Testis (tissue), 3 donors: ENCODE results near the gene ABHD15. TPM values are rescaled to one million over a fixed set of nuclear protein-coding genes. Genes with fewer than 3 reads are reported as not detected.

Source experiments
- DNase-seq: peaks from one replicate; pipeline ENCODE4 v3.0.0-alpha.2; 2019
- H3K27ac ChIP-seq, 2 donors: fragments of 200-600 bp; sonication (generic); one replicate each; pipeline ENCODE4 v1.5.1; 2019
- H3K27me3 ChIP-seq: fragments of 200-600 bp; sonication (generic); one replicate; pipeline ENCODE4 v1.5.1; 2019
- H3K36me3 ChIP-seq: fragments of 200-600 bp; sonication (generic); one replicate; pipeline ENCODE4 v1.5.1; 2017; ENCODE audit warnings: low read depth; ENCODE audit errors: missing control alignments
- H3K4me1 ChIP-seq: fragments of 200-600 bp; sonication (generic); one replicate; pipeline ENCODE4 v1.5.1; 2019
- H3K4me3 ChIP-seq, 2 donors: fragments of 200-600 bp; sonication (generic); one replicate each; pipeline ENCODE4 v1.5.1; 2017 to 2019
- H3K9me3 ChIP-seq: fragments of 200-600 bp; sonication (generic); one replicate; pipeline ENCODE4 v1.5.1; 2017
- POLR2A ChIP-seq: fragments of 450-650 bp; IDR thresholded peaks from one replicate; pipeline ENCODE4 v1.6.1; 2017; ENCODE audit warnings: antibody characterized with exemption, mild to moderate bottlenecking, moderate library complexity
- WGBS, 2 donors: methylation state at CpG; one replicate each; pipeline ENCODE4 v1.1.5; 2018; 5-methylcytosine and 5-hydroxymethylcytosine counted together
- intact Hi-C: fragments of 100-400 bp; cut with DNase I; formaldehyde crosslinking; loops from one replicate; pipeline ENCODE4 v1.15.1; 2023; ENCODE audit warnings: low total_unique reads
- polyA plus RNA-seq: library from polyadenylated mRNA; stranded (reverse); fragments of 350-450 nt; fragmentation: Illumina TruSeq; extraction: RNeasy Lipid Tissue Mini Kit (QIAGEN cat#74804); gene quantifications from one replicate; pipeline ENCODE4 v1.2.3, GENCODE V29; 2014; ENCODE audit warnings: low read depth, low replicate concordance; ENCODE audit not compliant: insufficient read depth
- total RNA-seq, 2 donors: library from RNA; depleted of rRNA; stranded (reverse); fragments of >200 nt; gene quantifications; one replicate each; pipeline ENCODE4 v1.2.3, GENCODE V29; 2016
- TF ChIP-seq, protein P1 (sequence below), 3 experiments: fragments of 450-650 bp in 2 of 3; fragments of 200-600 bp in 1 of 3; sonication (generic) in 1 of 3; IDR thresholded peaks; one replicate each; pipeline ENCODE4 v1.5.1; 2016 to 2019; ENCODE audit warnings: antibody characterized with exemption in 3 of 3, mild to moderate bottlenecking in 2 of 3, moderate library complexity in 1 of 3

ABHD15 gene
- total and polyA plus RNA-seq, 3 donors from 2014 or later: 4.5 to 7.1 (median 5.7) TPM

DNA sequence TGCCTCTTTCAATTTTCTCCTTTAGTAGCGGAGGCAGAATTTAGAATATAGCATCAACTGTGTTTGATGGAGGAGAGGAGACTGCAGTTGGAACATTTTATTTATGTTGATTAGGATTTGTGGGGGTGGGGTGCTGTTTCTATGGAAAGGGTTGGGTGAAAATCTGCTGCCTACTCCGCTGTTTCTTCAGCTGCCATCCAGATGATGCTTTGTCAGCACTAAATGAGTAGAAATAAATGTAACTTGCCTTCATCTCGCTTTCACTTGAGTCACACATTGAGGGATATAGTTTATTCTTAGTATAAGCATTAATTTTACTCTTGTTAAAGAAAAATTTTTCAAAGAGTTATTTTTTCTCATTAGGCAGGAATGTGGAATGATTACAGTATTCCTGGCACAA, 42.1 kb downstream of the ABHD15 start:
- 97% methylated on average over 3 of the region's 3 CpGs for WGBS, 2 donors
- no peaks in the 10 kb centered on the region for H3K9me3 ChIP-seq
- H3K36me3 ChIP-seq: no peaks in the 10 kb centered on the region
- no peak overlapping the region for H3K27ac ChIP-seq
- DNase-seq: no peak
- no peaks in the 10 kb centered on the region for H3K27me3 ChIP-seq
- no peaks in the 10 kb centered on the region for H3K4me1 ChIP-seq
- intact Hi-C loops: no loop called here
- H3K4me3 ChIP-seq: no peak overlapping the region
- no peak for TF ChIP-seq POLR2A
- TF ChIP-seq, protein P1, sequence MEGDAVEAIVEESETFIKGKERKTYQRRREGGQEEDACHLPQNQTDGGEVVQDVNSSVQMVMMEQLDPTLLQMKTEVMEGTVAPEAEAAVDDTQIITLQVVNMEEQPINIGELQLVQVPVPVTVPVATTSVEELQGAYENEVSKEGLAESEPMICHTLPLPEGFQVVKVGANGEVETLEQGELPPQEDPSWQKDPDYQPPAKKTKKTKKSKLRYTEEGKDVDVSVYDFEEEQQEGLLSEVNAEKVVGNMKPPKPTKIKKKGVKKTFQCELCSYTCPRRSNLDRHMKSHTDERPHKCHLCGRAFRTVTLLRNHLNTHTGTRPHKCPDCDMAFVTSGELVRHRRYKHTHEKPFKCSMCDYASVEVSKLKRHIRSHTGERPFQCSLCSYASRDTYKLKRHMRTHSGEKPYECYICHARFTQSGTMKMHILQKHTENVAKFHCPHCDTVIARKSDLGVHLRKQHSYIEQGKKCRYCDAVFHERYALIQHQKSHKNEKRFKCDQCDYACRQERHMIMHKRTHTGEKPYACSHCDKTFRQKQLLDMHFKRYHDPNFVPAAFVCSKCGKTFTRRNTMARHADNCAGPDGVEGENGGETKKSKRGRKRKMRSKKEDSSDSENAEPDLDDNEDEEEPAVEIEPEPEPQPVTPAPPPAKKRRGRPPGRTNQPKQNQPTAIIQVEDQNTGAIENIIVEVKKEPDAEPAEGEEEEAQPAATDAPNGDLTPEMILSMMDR (IDR thresholded peaks at IDR 0.05): no peak

GRCh38 chr17:29518359-29518758, 48.5 kb downstream of the ABHD15 start:
- Histone ChIP-seq H3K36me3 (no peaks in the 10 kb centered on the region), H3K4me3 (no peak overlapping the region), H3K27ac (no peak overlapping the region), H3K9me3 (no peaks in the 10 kb centered on the region), H3K27me3 (no peaks in the 10 kb centered on the region), H3K4me1 (no peaks in the 10 kb centered on the region)
- DNase-seq: no peak
- intact Hi-C loops: no loop called here
- TF ChIP-seq, protein P1 (IDR thresholded peaks at IDR 0.05): no peak
- no peak for TF ChIP-seq POLR2A
- 82 to 95% methylated on average over 1 of the region's 1 CpG for WGBS, 2 donors

DNA sequence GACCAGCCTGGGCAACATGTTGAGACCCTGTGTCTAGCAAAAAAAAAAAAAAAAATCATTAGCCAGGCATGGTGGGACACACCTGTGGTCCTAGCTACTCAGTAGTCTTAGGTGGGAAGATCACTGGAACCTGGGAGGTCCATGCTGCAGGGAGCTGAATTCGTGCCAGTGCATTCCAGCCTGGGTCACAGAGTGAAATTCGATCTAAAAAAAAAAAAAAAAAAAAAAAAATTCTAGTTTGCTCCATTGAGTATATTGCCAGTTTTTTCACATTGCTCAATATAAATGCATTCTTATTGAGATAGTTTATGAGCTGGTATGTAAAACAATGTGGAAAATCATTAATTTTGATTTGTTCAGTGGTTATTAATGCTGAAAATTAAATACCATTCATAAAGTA, 52.0 kb downstream of the ABHD15 start:
- TF ChIP-seq, protein P1 (IDR thresholded peaks at IDR 0.05): no peak
- no peak for TF ChIP-seq POLR2A
- no peak overlapping the region for H3K27ac ChIP-seq
- no peaks in the 10 kb centered on the region for H3K4me1 ChIP-seq
- H3K27me3 ChIP-seq: no peaks in the 10 kb centered on the region
- DNase-seq: no peak
- WGBS, 2 donors: 32 to 50% methylated on average over 2 of the region's 2 CpGs
- H3K9me3 ChIP-seq: no peaks in the 10 kb centered on the region
- no peak overlapping the region for H3K4me3 ChIP-seq
- intact Hi-C loops: no loop called here
- H3K36me3 ChIP-seq: no peaks in the 10 kb centered on the region

DNA sequence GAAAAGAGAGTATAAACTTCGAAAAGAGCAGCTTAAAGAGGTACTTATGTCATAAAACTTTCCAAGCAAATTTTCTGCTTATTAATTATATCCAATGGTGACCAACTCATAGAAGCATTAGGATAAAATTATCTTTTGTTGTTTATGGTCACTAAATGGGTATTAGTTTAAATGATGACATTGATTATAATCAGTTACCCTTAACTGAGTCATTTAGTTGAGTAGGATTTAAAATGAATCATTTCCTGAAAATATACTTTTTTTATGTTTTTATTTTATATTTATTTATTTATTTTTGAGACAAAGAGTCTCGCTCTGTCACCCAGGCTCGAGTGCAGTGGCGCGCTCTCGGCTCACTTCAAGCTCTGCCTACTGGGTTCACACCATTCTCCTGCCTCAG, 55.9 kb downstream of the ABHD15 start:
- intact Hi-C loops: no loop called here
- DNase-seq: no peak
- no peak overlapping the region for H3K27ac ChIP-seq
- TF ChIP-seq, protein P1 (IDR thresholded peaks at IDR 0.05): no peak
- TF ChIP-seq POLR2A: no peak
- WGBS, 2 donors: 95 to 96% methylated on average over 6 of the region's 6 CpGs
- no peak overlapping the region for H3K4me3 ChIP-seq
- no peaks in the 10 kb centered on the region for H3K4me1 ChIP-seq
- no peaks in the 10 kb centered on the region for H3K27me3 ChIP-seq
- H3K9me3 ChIP-seq: no peaks in the 10 kb centered on the region
- H3K36me3 ChIP-seq: no peaks in the 10 kb centered on the region

Other genes with a start within 250 kb of the ABHD15 start
- gene TAOK1, start 176.7 kb downstream of the ABHD15 start, total RNA-seq: 100 to 1,000 TPM; 101 to 107 TPM
- 28.4 TPM for gene TAOK1, start 176.7 kb downstream of the ABHD15 start, polyA plus RNA-seq
- gene TP53I13, start 1.7 kb upstream of the ABHD15 start, total RNA-seq: 10 to 100 TPM; 72.3 to 89.6 TPM
- gene TP53I13, start 1.7 kb upstream of the ABHD15 start, polyA plus RNA-seq: 86.3 TPM
- gene GIT1, start 22.6 kb upstream of the ABHD15 start, total RNA-seq: 100 to 1,000 TPM; 156 to 169 TPM
- gene GIT1, start 22.6 kb upstream of the ABHD15 start, polyA plus RNA-seq: 220 TPM
- gene ANKRD13B, start 26.1 kb upstream of the ABHD15 start, total RNA-seq: 10 to 100 TPM; 48.8 to 59.8 TPM
- 32.8 TPM for gene ANKRD13B, start 26.1 kb upstream of the ABHD15 start, polyA plus RNA-seq
- gene CORO6, start 55.9 kb upstream of the ABHD15 start, total RNA-seq: 10 to 100 TPM; 11.7 to 15.5 TPM
- gene CORO6, start 55.9 kb upstream of the ABHD15 start, polyA plus RNA-seq: 6.3 TPM